ENCODE data around the gene EIF3K.

- TF ChIP-seq CTCF (IDR thresholded peaks at IDR 0.05) (no peak), POLR2A (IDR thresholded peaks at IDR 0.05) (no peak)
Observed at GRCh38 chr19:38661136-38661535, 42.1 kb downstream of the EIF3K start.
